Pancreas (tissue), 10 donors: ENCODE results near the gene CRIM1. TPM values are rescaled to one million over a fixed set of nuclear protein-coding genes. Genes with fewer than 3 reads are reported as not detected.

Source experiments
- ATAC-seq, 4 donors: fragments of 200-7000 bp; cut with Tn5 transposase; one replicate each; pipeline versions ENCODE4 v1.8.0 to v1.9.1; 2020; ENCODE audit warnings: mild to moderate bottlenecking in 4 of 4, moderate library complexity in 4 of 4
- DNase-seq, 6 donors: peaks; one replicate each; pipeline ENCODE4 v3.0.0-alpha.2; 2020
- FAIRE-seq: peaks from 2 replicates; lab custom pipeline; 2012; peaks lifted over from hg19 to GRCh38; lab: Jason Lieb, UNC
- H3K27ac ChIP-seq, 4 donors: fragments of 200-600 bp; sonication (generic); 1 replicate in 3 of 4; 2 replicates in 1 of 4; pipeline versions ENCODE4 v1.5.0 to v1.8.0; 2020
- H3K27me3 ChIP-seq, 4 donors: fragments of 200-600 bp; one replicate each; pipeline ENCODE4 v1.8.0; 2021
- H3K36me3 ChIP-seq, 3 donors: fragments of 200-600 bp; sonication (generic) in 1 of 3; one replicate each; pipeline versions ENCODE4 v1.5.0 to v1.8.0; 2020 to 2021
- H3K4me1 ChIP-seq, 3 donors: fragments of 200-600 bp; one replicate each; pipeline ENCODE4 v1.8.0; 2021
- H3K4me3 ChIP-seq, 4 donors: fragments of 200-600 bp; sonication (generic) in 2 of 4; one replicate each; pipeline versions ENCODE4 v1.5.0 to v1.8.0; 2020 to 2021
- H3K9me3 ChIP-seq, 4 donors: fragments of 200-600 bp; one replicate each; pipeline ENCODE4 v1.8.0; 2021
- CTCF ChIP-seq, 4 donors: fragments of 200-600 bp; sonication (generic) in 3 of 4; IDR thresholded peaks; one replicate each; pipeline versions ENCODE4 v1.5.0 to v1.8.0; 2021; ENCODE audit warnings: antibody characterized with exemption in 4 of 4
- WGBS, 2 donors: extraction: QIAGEN DNeasy Blood & Tissue Kit; methylation state at CpG; one replicate each; pipeline ENCODE4 v1.1.7; 2013; 5-methylcytosine and 5-hydroxymethylcytosine counted together
- intact Hi-C, 3 donors: fragments of 100-400 bp; cut with DNase I; formaldehyde crosslinking; loops; one replicate each; pipeline versions ENCODE4 v1.11.1 to v1.14.2; 2022
- polyA plus RNA-seq, 2 donors: library from polyadenylated mRNA; stranded (reverse); fragments of 200-250 nt; gene quantifications; one replicate each; pipeline ENCODE4 v1.2.3, GENCODE V29; 2013
- total RNA-seq, 6 donors: library from RNA; stranded (reverse); fragmentation: NEBNext Ultra II Directional in 4 of 6; extraction: Animal tissue kit (Norgen Biotek cat#: 25700) in 4 of 6; gene quantifications; one replicate each; pipeline versions ENCODE4 v1.2.1 to v1.2.4, GENCODE V29; 2021 to 2023
- donor health status: healthy with polysubstance abuse.
- donor health status: DM: no; HTN: no; CAD: no; lungs with moderate emphysema.
- donor health status: DM: no; HTN: no; CAD: no.
- donor health status: control.
- donor health status: control.
- donor health status: Bipolar disorder and iron deficiency.
- donor health status: DM: yes; HTN: yes; CAD: no.
- donor health status: DM: no; HTN: no; CAD: no.
- donor health status: DM: no; HTN: no; CAD: no.
- donor health status: DM: yes; HTN: yes; CAD: no.

CRIM1 gene
- total and polyA plus RNA-seq, 8 donors, result 5.2 to 29.1 (median 20.2) TPM

- FAIRE-seq, result no peak
- H3K27ac ChIP-seq, result no peak overlapping the region
- no peaks in the 10 kb centered on the region for H3K36me3 ChIP-seq
- TF ChIP-seq CTCF (IDR thresholded peaks at IDR 0.05), result no peak
- DNase-seq, result no peak
- H3K4me3 ChIP-seq, result no peak overlapping the region
- intact Hi-C loops, result no loop called here
- H3K4me1 ChIP-seq, result no peaks in the 10 kb centered on the region
- H3K27me3 ChIP-seq, result no peaks in the 10 kb centered on the region
- no peaks in the 10 kb centered on the region for H3K9me3 ChIP-seq
- no peak for ATAC-seq
Measured at GRCh38 chr2:36337354-36337753, 18.2 kb upstream of the CRIM1 start.

DNA sequence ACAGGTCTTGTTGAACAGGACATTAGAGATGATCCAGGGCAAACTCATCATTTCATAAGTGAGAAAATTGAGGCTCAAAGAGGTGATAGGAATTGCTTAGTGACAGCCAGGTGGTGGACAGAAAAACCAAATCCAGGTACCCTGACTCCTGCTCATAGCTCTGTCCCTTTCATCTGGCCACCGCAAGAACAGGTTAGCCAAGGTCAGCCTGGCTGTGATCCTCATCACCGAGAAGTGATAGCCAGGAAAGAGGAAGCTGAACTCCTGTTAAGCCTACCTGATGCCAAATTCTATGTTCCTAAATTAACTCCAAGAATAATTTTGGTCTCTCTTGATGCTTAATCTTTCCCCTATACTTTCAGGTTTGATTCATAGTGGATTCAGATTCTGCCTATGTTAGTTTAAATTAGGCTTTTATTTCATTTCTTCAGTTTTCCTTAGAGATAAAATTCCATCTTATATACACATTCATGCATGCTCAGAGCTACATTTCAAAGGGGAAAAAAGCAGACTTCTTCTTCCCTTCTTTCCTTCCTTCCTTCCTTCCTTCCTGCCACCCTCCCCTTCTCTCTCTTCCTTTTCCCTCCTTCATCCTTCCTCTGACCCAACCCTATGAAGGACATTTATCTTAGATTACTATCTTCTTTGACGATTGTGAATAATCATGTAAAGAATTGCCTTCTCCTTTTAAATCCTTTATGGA, 17.3 kb upstream of the CRIM1 start:
- ATAC-seq (no peak), FAIRE-seq (no peak)
- 13 to 15% methylated on average over 3 of the region's 3 CpGs for WGBS, 2 donors

GRCh38 chr2:36338827-36339145, 16.8 kb upstream of the CRIM1 start:
- intact Hi-C loops, result no loop called here
- no peak for DNase-seq
- TF ChIP-seq CTCF (IDR thresholded peaks at IDR 0.05), result no peak
- WGBS, 2 donors, result 15 to 31% methylated on average over 1 of the region's 1 CpG
- no peak overlapping the region for H3K27ac ChIP-seq
- no peaks in the 10 kb centered on the region for H3K27me3 ChIP-seq
- no peak for FAIRE-seq
- H3K9me3 ChIP-seq, result no peaks in the 10 kb centered on the region
- H3K4me3 ChIP-seq, result no peak overlapping the region
- no peaks in the 10 kb centered on the region for H3K4me1 ChIP-seq
- no peak for ATAC-seq
- H3K36me3 ChIP-seq, result no peaks in the 10 kb centered on the region

More for the DNA sequence above, 17.3 kb upstream of the CRIM1 start:
- no peak for DNase-seq
- no peaks in the 10 kb centered on the region for H3K4me1 ChIP-seq
- no peaks in the 10 kb centered on the region for H3K9me3 ChIP-seq
- H3K27ac ChIP-seq, result no peak overlapping the region
- no peaks in the 10 kb centered on the region for H3K27me3 ChIP-seq
- intact Hi-C loops, result no loop called here
- no peak for TF ChIP-seq CTCF (IDR thresholded peaks at IDR 0.05)
- H3K4me3 ChIP-seq, result no peak overlapping the region
- no peaks in the 10 kb centered on the region for H3K36me3 ChIP-seq

DNA sequence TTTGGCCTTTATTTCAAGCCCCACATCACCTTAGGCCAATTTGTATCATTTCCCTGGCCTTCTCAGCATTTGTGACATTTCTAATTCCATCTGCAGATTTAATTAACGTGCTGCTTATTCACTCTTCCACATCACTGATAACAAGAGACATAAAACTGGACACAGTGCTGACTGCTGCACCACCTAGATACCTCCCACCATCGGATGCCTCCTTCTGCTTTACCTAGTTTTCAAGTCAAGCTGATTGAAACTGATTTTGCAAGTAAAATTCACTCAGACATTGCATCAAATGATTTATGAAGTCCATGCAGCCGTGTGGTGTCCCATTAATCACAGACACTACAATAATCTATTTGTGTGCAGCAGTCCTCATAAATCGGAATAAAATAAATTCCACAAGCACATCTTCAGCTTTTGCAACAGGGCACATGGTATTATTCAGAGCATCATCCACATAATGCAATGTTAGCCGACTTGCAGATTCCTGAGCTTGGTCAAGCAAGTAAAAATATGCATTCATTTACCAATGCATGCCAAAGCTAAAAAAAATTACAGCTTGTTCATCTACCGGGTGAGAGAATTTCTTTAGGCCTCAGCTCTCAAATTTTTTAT, 15.9 kb upstream of the CRIM1 start:
- DNase-seq (no peak), ATAC-seq (no peak), FAIRE-seq (no peak)
- TF ChIP-seq CTCF (IDR thresholded peaks at IDR 0.05), result no peak
- no peaks in the 10 kb centered on the region for H3K27me3 ChIP-seq
- no peaks in the 10 kb centered on the region for H3K4me1 ChIP-seq
- no peaks in the 10 kb centered on the region for H3K36me3 ChIP-seq
- H3K9me3 ChIP-seq, result no peaks in the 10 kb centered on the region
- H3K4me3 ChIP-seq, result no peak overlapping the region
- WGBS, 2 donors, result 30 to 36% methylated on average over 6 of the region's 6 CpGs
- H3K27ac ChIP-seq, result no peak overlapping the region
- intact Hi-C loops, result no loop called here

- intact Hi-C loops, result no loop called here
- no peak overlapping the region for H3K4me3 ChIP-seq
- ATAC-seq (no peak), DNase-seq (no peak), FAIRE-seq (no peak)
- no peaks in the 10 kb centered on the region for H3K9me3 ChIP-seq
- no peaks in the 10 kb centered on the region for H3K27me3 ChIP-seq
- no peaks in the 10 kb centered on the region for H3K36me3 ChIP-seq
- 74 to 83% methylated on average over 3 of the region's 3 CpGs for WGBS, 2 donors
- H3K4me1 ChIP-seq, result no peaks in the 10 kb centered on the region
- H3K27ac ChIP-seq, result no peak overlapping the region
- TF ChIP-seq CTCF (IDR thresholded peaks at IDR 0.05), result no peak
Measured at GRCh38 chr2:36343606-36344005, 12.0 kb upstream of the CRIM1 start.
